HG02610 (cell line): ENCODE measurements around the gene NCK2.

ENCODE experiments used
- ATAC-seq: cut with Tn5 transposase; IDR thresholded peaks from one replicate; pipeline ENCODE4 v1.9.1; 2021; ENCODE audit warnings: mild to moderate bottlenecking, moderate library complexity; ENCODE audit not compliant: unreplicated experiment

The NCK2 gene

GRCh38 chr2:105734762-105735538, 9.8 kb upstream of the NCK2 start:
- ATAC-seq = no peak

GRCh38 chr2:105736145-105736544, 8.6 kb upstream of the NCK2 start:
- ATAC-seq = no peak

GRCh38 chr2:105737980-105738657, 6.6 kb upstream of the NCK2 start:
- no peak for ATAC-seq

- ATAC-seq = no peak
Observed at GRCh38 chr2:105738658-105739241, 6.0 kb upstream of the NCK2 start.

- ATAC-seq = no peak
Observed at GRCh38 chr2:105739426-105739825, 5.3 kb upstream of the NCK2 start.

- ATAC-seq = no peak
Observed at GRCh38 chr2:105739944-105740530, 4.7 kb upstream of the NCK2 start.

GRCh38 chr2:105741174-105741573, 3.5 kb upstream of the NCK2 start:
- ATAC-seq = no peak

- no peak for ATAC-seq
Observed at GRCh38 chr2:105741617-105742016, 3.1 kb upstream of the NCK2 start.

GRCh38 chr2:105744091-105744908, 412 bp upstream of the NCK2 start:
- peak; percentile 78 for ATAC-seq

GRCh38 chr2:105746177-105747080, 1.7 kb downstream of the NCK2 start:
- peak; percentile 53 for ATAC-seq

GRCh38 chr2:105747254-105747894, 2.7 kb downstream of the NCK2 start:
- no peak for ATAC-seq

GRCh38 chr2:105747991-105748390, 3.3 kb downstream of the NCK2 start:
- no peak for ATAC-seq

GRCh38 chr2:105748566-105748965, 3.9 kb downstream of the NCK2 start:
- ATAC-seq = no peak

GRCh38 chr2:105749583-105750400, 5.1 kb downstream of the NCK2 start:
- ATAC-seq = no peak

GRCh38 chr2:105750735-105751134, 6.0 kb downstream of the NCK2 start:
- ATAC-seq = no peak

- no peak for ATAC-seq
Observed at GRCh38 chr2:105751272-105751671, 6.6 kb downstream of the NCK2 start.

GRCh38 chr2:105752691-105753358, 8.1 kb downstream of the NCK2 start:
- no peak for ATAC-seq

- no peak for ATAC-seq
Observed at GRCh38 chr2:105753380-105753779, 8.7 kb downstream of the NCK2 start.
